ENCODE data around the gene ZDHHC14.
"Not testable (repeated sequence)": the region's sequence is repeated elsewhere in the genome, so short reads cannot be mapped to it uniquely, and the experiment has no call there.

Gene ZDHHC14

GRCh38 chr6:157716251-157716995, 335.4 kb downstream of the ZDHHC14 start:
- Histone ChIP-seq H3K27ac (ENCODE audit: poor library complexity, severe bottlenecking) (peak overlapping the region; percentile 53), H3K4me1 (ENCODE audit: insufficient read depth, poor library complexity, severe bottlenecking) (peaks cover 27% of the 10 kb centered on the region), H3K9me3 (ENCODE audit: severe bottlenecking) (no peaks in the 10 kb centered on the region), H3K4me3 (ENCODE audit: severe bottlenecking) (no peak overlapping the region), H3K27me3 (ENCODE audit: insufficient read depth, poor library complexity, severe bottlenecking) (no peaks in the 10 kb centered on the region), H3K36me3 (ENCODE audit: low read depth) (no peaks in the 10 kb centered on the region)
- TF ChIP-seq CTCF (IDR thresholded peaks at IDR 0.05; ENCODE audit: poor library complexity, severe bottlenecking): no peak
- ATAC-seq (ENCODE audit: low read depth): no peak
- DNase-seq (ENCODE audit: low spot score): no peak

GRCh38 chr6:157717340-157717748, 336.4 kb downstream of the ZDHHC14 start:
- H3K4me3 ChIP-seq (ENCODE audit: severe bottlenecking): no peak overlapping the region
- peaks cover 27% of the 10 kb centered on the region for H3K4me1 ChIP-seq (ENCODE audit: insufficient read depth, poor library complexity, severe bottlenecking)
- no peaks in the 10 kb centered on the region for H3K27me3 ChIP-seq (ENCODE audit: insufficient read depth, poor library complexity, severe bottlenecking)
- DNase-seq (ENCODE audit: low spot score) (no peak), ATAC-seq (ENCODE audit: low read depth) (no peak)
- H3K27ac ChIP-seq (ENCODE audit: poor library complexity, severe bottlenecking): no peak overlapping the region
- H3K9me3 ChIP-seq (ENCODE audit: severe bottlenecking): no peaks in the 10 kb centered on the region
- no peaks in the 10 kb centered on the region for H3K36me3 ChIP-seq (ENCODE audit: low read depth)
- no peak for TF ChIP-seq CTCF (IDR thresholded peaks at IDR 0.05; ENCODE audit: poor library complexity, severe bottlenecking)

GRCh38 chr6:157718503-157719187, 337.7 kb downstream of the ZDHHC14 start:
- no peak for TF ChIP-seq CTCF (IDR thresholded peaks at IDR 0.05; ENCODE audit: poor library complexity, severe bottlenecking)
- ATAC-seq (ENCODE audit: low read depth) (no peak), DNase-seq (ENCODE audit: low spot score) (no peak)
- no peaks in the 10 kb centered on the region for H3K27me3 ChIP-seq (ENCODE audit: insufficient read depth, poor library complexity, severe bottlenecking)
- no peaks in the 10 kb centered on the region for H3K36me3 ChIP-seq (ENCODE audit: low read depth)
- peaks cover 27% of the 10 kb centered on the region for H3K4me1 ChIP-seq (ENCODE audit: insufficient read depth, poor library complexity, severe bottlenecking)
- no peak overlapping the region for H3K27ac ChIP-seq (ENCODE audit: poor library complexity, severe bottlenecking)
- no peak overlapping the region for H3K4me3 ChIP-seq (ENCODE audit: severe bottlenecking)
- H3K9me3 ChIP-seq (ENCODE audit: severe bottlenecking): no peaks in the 10 kb centered on the region

- not testable (repeated sequence) for ATAC-seq (ENCODE audit: low read depth); H3K27me3 ChIP-seq (ENCODE audit: insufficient read depth, poor library complexity, severe bottlenecking); H3K9me3 ChIP-seq (ENCODE audit: severe bottlenecking); DNase-seq (ENCODE audit: low spot score); H3K27ac ChIP-seq (ENCODE audit: poor library complexity, severe bottlenecking); H3K4me3 ChIP-seq (ENCODE audit: severe bottlenecking); H3K36me3 ChIP-seq (ENCODE audit: low read depth)
- peaks cover 13% of the 10 kb centered on the region for H3K4me1 ChIP-seq (ENCODE audit: insufficient read depth, poor library complexity, severe bottlenecking)
These were observed 340.0 kb downstream of the ZDHHC14 start for GRCh38 chr6:157720964-157721363.

GRCh38 chr6:157721426-157721825, 340.4 kb downstream of the ZDHHC14 start:
- Histone ChIP-seq H3K4me1 (ENCODE audit: insufficient read depth, poor library complexity, severe bottlenecking) (peaks cover 9% of the 10 kb centered on the region), H3K27ac (ENCODE audit: poor library complexity, severe bottlenecking) (no peak overlapping the region), H3K27me3 (ENCODE audit: insufficient read depth, poor library complexity, severe bottlenecking) (no peaks in the 10 kb centered on the region), H3K4me3 (ENCODE audit: severe bottlenecking) (no peak overlapping the region), H3K9me3 (ENCODE audit: severe bottlenecking) (no peaks in the 10 kb centered on the region), H3K36me3 (ENCODE audit: low read depth) (no peaks in the 10 kb centered on the region)
- no peak for TF ChIP-seq CTCF (IDR thresholded peaks at IDR 0.05; ENCODE audit: poor library complexity, severe bottlenecking)
- DNase-seq (ENCODE audit: low spot score) (no peak), ATAC-seq (ENCODE audit: low read depth) (no peak)
